Activated naive CD8-positive, alpha-beta T cell treated with anti-CD3 and anti-CD28 coated beads, Interleukin-2, amount 50 U/mL, for 24 hours (primary cell): Measurements from ENCODE around the gene PLA2G2C.

Experiments
- ATAC-seq: fragments of 150-1000 bp; cut with Tn5 transposase; one replicate; pipeline ENCODE4 v1.10.0; 2021
- DNase-seq: peaks from one replicate; pipeline ENCODE4 v3.0.0; 2021
- H3K27ac Mint-ChIP-seq: one replicate; pipeline ENCODE4 v1.8.0; 2021; ENCODE audit warnings: mild to moderate bottlenecking, mixed read lengths
- H3K27me3 Mint-ChIP-seq: one replicate; pipeline ENCODE4 v1.8.0; 2021; ENCODE audit warnings: mixed read lengths
- H3K36me3 Mint-ChIP-seq: one replicate; pipeline ENCODE4 v1.8.0; 2021; ENCODE audit warnings: low read depth, mixed read lengths
- H3K4me1 Mint-ChIP-seq: one replicate; pipeline ENCODE4 v1.8.0; 2021; ENCODE audit warnings: mixed read lengths
- H3K4me3 Mint-ChIP-seq: one replicate; pipeline ENCODE4 v1.8.0; 2021; ENCODE audit warnings: mild to moderate bottlenecking, moderate library complexity, mixed read lengths
- H3K9me3 Mint-ChIP-seq: one replicate; pipeline ENCODE4 v1.8.0; 2021; ENCODE audit warnings: mixed read lengths

Gene PLA2G2C

DNA sequence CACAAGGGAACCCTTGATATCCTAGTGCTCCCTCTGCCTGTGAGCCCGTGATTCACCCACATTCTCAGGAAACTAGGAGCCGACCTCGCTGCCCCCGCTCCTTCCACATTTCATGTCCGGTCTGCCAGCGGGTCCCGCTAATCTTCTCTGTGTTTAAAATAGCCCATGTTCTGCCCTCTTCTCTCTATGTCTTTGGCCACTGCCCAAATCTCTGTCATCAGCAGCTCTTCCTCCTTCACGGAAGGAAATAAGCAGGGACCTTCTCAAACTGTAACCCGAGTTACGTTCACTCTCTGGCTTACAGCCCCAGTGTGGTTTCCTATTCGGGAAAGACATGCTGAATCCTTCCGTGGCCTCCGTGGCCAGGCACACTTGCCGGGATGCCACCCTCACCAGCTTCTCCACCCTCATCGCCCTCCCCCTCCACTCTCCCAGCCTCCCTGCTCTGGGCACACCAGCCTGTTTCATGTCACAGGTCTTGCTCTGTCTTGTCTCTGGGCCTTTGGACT, 21.6 kb downstream of the PLA2G2C start:
- no peak for ATAC-seq
- H3K27me3 Mint-ChIP-seq = peaks cover 3% of the 10 kb centered on the region
- H3K27ac Mint-ChIP-seq = no peak overlapping the region
- DNase-seq = no peak
- no peaks in the 10 kb centered on the region for H3K4me1 Mint-ChIP-seq
- H3K4me3 Mint-ChIP-seq = no peak overlapping the region
- H3K36me3 Mint-ChIP-seq = peaks cover 12% of the 10 kb centered on the region
- H3K9me3 Mint-ChIP-seq = peaks cover 21% of the 10 kb centered on the region

DNA sequence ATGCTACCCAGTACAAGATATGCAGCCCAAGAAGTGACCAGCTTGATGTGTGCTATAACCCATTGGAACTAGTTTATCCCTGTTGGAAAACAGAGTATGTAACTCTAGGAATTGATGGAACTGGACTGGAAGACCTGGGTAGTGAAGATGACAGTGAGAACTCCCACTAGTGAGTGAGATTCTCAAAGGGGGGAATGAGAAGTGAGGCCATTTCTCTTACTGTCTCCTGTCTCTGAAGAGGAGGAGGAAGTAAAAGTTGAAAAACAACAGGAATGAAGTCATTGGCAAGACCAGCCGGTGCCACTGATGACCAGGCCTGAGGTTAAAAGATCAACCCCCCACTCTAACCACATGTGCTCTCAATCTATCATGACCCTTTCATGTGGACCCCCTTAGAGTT, 26.3 kb downstream of the PLA2G2C start:
- DNase-seq = no peak
- Mint-ChIP-seq H3K36me3 (peaks cover 9% of the 10 kb centered on the region), H3K9me3 (peaks cover 25% of the 10 kb centered on the region), H3K4me1 (no peaks in the 10 kb centered on the region), H3K27ac (no peak overlapping the region), H3K27me3 (no peaks in the 10 kb centered on the region), H3K4me3 (no peak overlapping the region)
- ATAC-seq = no peak

DNA sequence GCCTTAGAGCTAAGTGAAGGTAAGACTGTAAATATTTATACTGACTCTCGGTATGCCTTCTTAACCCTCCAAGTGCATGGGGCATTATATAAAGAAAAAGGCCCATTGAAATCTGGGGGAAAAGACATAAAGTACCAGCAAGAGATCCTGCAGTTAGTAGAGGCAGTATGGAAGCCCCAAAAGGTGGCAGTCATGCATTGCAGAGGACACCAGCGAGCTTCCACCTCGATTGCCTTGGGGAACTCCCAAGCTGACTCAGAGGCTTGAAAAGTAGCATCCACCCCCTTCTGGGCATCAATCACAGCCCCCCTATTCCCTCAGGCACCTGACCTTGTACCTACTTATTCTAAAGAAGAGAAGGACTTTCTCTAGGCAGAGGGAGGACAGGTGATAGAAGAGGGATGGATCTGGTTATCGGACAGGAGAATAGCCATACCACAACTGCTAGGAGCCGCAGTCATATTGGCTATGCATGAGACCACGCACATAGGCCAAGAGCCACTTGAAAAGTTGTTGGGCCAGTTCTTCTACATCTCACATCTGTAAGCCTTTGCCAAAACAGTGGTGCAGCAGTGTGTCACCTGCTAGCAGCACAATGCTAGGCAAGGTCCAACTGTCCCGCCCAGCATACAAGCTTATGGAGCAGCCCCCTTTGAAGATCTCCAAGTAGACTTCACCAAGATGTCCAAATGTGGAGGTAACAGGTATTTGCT, 27.8 kb downstream of the PLA2G2C start:
- peaks cover 20% of the 10 kb centered on the region for H3K9me3 Mint-ChIP-seq
- H3K4me3 Mint-ChIP-seq = no peak overlapping the region
- H3K27me3 Mint-ChIP-seq = no peaks in the 10 kb centered on the region
- peak; percentile 32 for DNase-seq
- no peak for ATAC-seq
- H3K27ac Mint-ChIP-seq = no peak overlapping the region
- peaks cover 6% of the 10 kb centered on the region for H3K4me1 Mint-ChIP-seq
- peaks cover 6% of the 10 kb centered on the region for H3K36me3 Mint-ChIP-seq

DNA sequence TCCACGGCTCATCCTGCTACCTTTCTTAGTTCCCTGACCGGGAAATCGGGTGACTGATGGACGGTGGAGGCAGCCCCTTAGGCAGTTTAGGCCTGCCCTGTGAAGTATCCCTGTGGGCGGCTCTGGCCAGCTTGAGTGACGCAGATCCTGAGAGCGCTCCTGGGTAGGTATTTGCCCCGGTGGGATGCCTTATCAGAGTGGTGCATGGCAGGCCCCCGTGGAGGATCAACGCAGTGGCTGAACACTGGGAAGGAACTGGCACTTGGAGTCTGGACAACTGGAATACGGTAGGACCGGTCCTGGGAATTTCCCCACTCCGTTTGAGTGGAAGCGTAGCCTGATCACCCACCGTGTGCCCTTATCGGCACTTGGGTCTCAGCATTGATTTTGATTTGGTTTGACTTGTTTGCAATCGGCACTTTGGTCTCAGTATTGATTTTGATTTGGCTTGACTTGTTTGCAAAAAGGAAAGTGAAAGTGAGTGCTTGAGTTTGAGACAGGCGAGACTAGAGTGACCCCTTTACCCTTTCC, 32.0 kb downstream of the PLA2G2C start:
- Mint-ChIP-seq H3K27me3 (peaks cover 2% of the 10 kb centered on the region), H3K27ac (no peak overlapping the region), H3K4me1 (peaks cover 10% of the 10 kb centered on the region), H3K9me3 (peaks cover 5% of the 10 kb centered on the region), H3K4me3 (no peak overlapping the region), H3K36me3 (no peaks in the 10 kb centered on the region)
- ATAC-seq (no peak), DNase-seq (no peak)

DNA sequence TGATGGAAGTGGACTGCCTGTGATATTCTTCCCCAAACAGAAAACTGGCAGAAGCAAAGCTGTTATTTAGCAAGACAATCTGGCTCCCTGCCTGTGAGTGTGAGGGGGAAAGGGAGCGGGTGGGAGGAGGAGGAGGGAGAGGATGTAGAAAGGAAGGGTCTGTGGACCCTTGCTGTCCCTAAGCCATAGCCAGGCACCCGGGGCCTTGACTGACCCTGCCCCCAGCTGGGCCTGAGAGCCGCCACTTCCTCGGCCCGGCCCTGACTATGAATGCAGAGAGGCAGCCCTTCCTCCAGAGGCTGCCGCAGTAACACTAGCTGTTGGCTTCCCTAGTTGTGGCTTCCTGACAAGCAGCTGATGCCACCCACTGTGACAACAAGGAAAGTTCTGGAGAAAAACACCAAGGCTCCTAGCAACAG, 33.3 kb downstream of the PLA2G2C start:
- no peaks in the 10 kb centered on the region for H3K36me3 Mint-ChIP-seq
- H3K27me3 Mint-ChIP-seq = peaks cover 2% of the 10 kb centered on the region
- no peaks in the 10 kb centered on the region for H3K9me3 Mint-ChIP-seq
- no peak for DNase-seq
- no peak for ATAC-seq
- no peak overlapping the region for H3K27ac Mint-ChIP-seq
- no peak overlapping the region for H3K4me3 Mint-ChIP-seq
- peaks cover 10% of the 10 kb centered on the region for H3K4me1 Mint-ChIP-seq

DNA sequence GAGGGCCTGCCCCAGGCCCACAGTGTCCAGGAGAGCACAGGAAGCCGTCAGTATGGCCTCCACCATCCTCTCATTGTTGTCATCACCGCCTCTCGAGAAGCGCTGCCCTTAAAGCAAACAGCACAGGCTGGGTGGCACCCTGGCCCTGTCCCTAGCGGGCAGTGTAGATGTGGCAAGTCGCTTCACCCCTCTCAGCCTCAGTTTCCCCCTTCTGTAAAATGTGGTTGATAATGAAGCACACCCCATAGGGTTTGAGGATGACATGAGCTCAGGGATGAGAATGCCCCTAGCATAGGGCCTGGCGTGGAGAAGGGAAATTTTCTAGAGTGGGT, 33.8 kb downstream of the PLA2G2C start:
- no peaks in the 10 kb centered on the region for H3K36me3 Mint-ChIP-seq
- peak; percentile 12 for ATAC-seq
- peak overlapping the region; percentile 39 for H3K27ac Mint-ChIP-seq
- no peak for DNase-seq
- H3K4me1 Mint-ChIP-seq = peaks cover 10% of the 10 kb centered on the region
- H3K9me3 Mint-ChIP-seq = no peaks in the 10 kb centered on the region
- peak overlapping the region; percentile 61 for H3K4me3 Mint-ChIP-seq
- peaks cover 2% of the 10 kb centered on the region for H3K27me3 Mint-ChIP-seq

DNA sequence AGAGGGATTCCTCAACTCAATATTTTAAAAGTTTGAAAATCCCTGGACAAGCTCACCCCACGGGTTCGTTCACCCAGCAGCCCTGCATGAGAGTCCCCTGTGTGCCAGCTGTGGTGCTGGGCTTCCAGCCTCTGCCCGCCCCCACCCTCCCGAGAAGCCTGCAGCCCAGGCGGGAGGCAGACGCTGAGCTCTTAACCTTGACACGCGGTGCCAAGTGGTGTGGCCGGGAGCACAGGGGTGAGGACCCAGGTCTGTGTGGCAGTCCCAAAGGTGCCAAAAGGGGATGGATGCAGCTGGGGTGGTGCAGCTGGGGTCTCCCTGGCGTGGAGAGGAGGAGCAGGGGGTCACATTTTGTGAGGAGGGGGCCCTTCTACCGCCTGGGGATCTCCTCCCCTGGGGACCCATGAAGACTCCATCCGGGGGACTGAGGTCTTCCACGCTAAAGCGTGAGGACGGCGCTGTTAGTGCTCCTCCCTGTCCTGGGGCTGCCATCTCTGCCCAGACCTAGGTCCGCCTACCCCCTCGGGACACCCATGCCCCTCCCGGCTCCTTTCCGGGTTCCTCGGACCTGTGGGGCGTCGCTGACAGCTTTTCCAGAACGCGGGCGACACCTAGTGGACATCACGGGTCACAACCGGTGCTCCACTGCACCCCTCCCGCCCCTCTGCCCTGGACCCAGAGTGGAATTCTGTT, 34.3 kb downstream of the PLA2G2C start:
- Mint-ChIP-seq H3K27ac (peak overlapping the region; percentile 39), H3K4me3 (peak overlapping the region; percentile 61), H3K9me3 (no peaks in the 10 kb centered on the region), H3K4me1 (peaks cover 10% of the 10 kb centered on the region), H3K36me3 (no peaks in the 10 kb centered on the region), H3K27me3 (peaks cover 2% of the 10 kb centered on the region)
- ATAC-seq (peak; percentile 81), DNase-seq (peak; percentile 84)

DNA sequence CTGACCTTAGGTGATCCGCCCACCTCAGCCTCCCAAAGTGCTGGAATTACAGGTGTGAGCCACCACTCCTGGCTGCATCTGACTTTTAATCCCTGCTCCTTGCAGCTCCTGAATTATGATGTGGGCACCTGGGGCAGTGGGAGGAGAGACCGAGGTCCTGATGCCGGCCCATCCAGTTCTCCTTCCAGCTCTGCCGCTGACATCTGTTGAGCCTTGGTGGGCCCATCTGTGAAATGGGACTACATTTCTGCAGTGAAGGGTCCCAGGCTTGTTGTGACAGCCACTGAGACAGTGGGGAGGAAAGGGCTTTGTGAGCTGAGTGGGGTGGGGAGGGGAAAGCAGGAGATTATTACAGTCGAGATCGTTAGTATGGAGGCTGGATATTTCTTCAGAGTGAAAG, 35.3 kb downstream of the PLA2G2C start:
- H3K27ac Mint-ChIP-seq = no peak overlapping the region
- H3K4me3 Mint-ChIP-seq = no peak overlapping the region
- DNase-seq (no peak), ATAC-seq (no peak)
- peaks cover 2% of the 10 kb centered on the region for H3K27me3 Mint-ChIP-seq
- no peaks in the 10 kb centered on the region for H3K9me3 Mint-ChIP-seq
- peaks cover 10% of the 10 kb centered on the region for H3K4me1 Mint-ChIP-seq
- no peaks in the 10 kb centered on the region for H3K36me3 Mint-ChIP-seq

DNA sequence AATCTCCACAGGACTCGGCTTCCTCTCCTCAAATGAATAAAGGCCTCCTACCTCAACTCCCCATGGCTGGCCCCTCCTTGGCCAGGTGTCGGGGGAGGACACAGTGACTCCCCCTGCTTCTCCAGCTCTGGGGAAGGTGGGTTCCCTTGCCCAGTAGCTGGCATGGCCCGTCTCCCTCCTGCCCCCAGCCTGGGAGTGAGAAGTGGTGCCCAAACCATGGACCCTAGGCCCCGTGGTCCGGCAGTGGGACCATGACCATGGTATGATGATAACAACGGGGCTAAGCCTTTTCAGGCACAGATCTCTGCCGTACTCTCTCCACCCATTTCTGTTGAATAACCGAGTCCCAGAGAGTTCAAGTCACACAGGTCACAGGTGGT, 36.0 kb downstream of the PLA2G2C start:
- no peaks in the 10 kb centered on the region for H3K9me3 Mint-ChIP-seq
- peaks cover 2% of the 10 kb centered on the region for H3K27me3 Mint-ChIP-seq
- DNase-seq (no peak), ATAC-seq (no peak)
- no peaks in the 10 kb centered on the region for H3K36me3 Mint-ChIP-seq
- no peak overlapping the region for H3K27ac Mint-ChIP-seq
- no peak overlapping the region for H3K4me3 Mint-ChIP-seq
- H3K4me1 Mint-ChIP-seq = peaks cover 10% of the 10 kb centered on the region

DNA sequence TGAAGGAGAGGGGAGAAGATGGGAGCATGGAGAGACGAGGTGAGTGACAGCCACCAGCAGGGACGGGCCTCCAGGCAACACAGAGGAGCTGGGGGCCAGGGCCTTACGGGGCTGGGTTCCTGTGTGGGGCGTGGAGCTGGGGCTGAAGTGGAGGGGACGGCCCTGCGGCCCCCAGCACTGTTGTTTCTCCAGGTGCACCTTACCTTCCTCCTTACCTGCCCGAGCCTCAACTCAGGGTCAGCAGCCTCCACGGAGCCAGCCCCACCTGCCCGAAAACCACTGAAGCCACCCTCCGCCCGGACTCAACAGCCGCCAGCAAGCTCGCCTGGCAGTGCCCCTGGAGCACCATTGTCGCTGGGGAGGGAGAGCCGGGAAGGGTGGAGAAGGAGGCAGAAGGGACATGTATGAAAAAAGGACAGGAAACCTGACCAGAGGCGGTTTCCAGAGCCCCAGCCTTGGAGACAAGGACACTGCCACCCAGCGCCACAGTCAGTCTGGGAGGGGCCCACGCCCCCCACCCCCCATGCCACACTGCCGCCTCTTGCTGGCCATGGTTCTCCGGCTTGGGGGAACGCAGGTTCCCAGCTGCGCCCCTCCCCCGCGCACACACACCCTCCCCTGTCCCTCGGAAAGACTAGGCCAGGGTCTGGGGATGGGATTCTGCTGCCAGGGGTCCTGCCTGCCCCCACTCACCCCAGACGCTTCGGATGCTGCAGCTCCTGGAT, 36.6 kb downstream of the PLA2G2C start:
- Mint-ChIP-seq H3K27ac (no peak overlapping the region), H3K27me3 (peaks cover 2% of the 10 kb centered on the region), H3K36me3 (no peaks in the 10 kb centered on the region), H3K4me3 (no peak overlapping the region), H3K4me1 (peaks cover 9% of the 10 kb centered on the region), H3K9me3 (no peaks in the 10 kb centered on the region)
- DNase-seq = no peak
- no peak for ATAC-seq

DNA sequence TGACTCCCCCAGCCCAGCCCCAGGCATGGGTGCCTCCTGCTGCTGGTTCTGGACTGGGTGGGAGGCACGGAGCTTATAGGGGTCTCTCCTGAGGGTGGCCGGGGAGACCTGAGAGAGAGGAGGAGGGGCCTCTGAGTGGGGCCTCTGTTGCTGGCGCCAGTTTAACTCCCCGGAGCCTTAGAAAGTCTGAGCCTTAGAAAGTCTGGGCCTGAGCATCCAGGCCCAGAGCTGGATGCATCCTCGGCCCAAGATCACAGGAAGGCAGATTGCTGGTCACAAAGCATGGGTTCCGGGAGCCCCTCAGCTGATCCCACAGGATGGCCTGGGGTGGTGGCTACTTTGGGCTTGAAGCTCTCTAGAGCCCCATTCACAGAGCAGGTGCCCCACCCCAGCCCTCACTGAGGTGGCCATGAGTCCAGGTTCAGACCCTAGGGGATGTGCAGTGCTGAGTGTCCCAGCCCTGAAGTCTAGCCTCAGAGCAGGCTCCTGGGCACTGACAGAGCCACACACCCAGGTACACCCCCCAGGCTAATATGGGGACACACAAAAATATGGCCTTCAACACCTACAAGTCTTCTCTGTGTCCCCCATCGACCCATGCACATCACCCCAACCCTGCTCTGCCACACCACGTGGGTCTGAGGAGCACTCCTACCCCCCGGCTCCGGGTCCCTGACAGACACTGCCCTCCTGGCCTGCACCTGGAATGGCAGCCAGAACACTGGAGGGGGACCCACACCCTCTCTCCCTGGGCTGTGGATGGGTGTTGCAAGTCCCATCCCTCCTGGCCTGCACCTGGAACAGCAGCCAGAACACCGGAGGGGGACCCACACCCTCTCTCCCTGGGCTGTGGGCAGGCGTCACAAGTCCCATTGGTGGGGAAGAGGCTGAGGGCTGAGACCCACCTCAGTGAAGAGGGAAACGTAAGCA, 37.5 kb downstream of the PLA2G2C start:
- ATAC-seq (no peak), DNase-seq (no peak)
- no peaks in the 10 kb centered on the region for H3K36me3 Mint-ChIP-seq
- no peak overlapping the region for H3K27ac Mint-ChIP-seq
- H3K27me3 Mint-ChIP-seq = peaks cover 2% of the 10 kb centered on the region
- H3K4me3 Mint-ChIP-seq = no peak overlapping the region
- no peaks in the 10 kb centered on the region for H3K9me3 Mint-ChIP-seq
- H3K4me1 Mint-ChIP-seq = peaks cover 3% of the 10 kb centered on the region

DNA sequence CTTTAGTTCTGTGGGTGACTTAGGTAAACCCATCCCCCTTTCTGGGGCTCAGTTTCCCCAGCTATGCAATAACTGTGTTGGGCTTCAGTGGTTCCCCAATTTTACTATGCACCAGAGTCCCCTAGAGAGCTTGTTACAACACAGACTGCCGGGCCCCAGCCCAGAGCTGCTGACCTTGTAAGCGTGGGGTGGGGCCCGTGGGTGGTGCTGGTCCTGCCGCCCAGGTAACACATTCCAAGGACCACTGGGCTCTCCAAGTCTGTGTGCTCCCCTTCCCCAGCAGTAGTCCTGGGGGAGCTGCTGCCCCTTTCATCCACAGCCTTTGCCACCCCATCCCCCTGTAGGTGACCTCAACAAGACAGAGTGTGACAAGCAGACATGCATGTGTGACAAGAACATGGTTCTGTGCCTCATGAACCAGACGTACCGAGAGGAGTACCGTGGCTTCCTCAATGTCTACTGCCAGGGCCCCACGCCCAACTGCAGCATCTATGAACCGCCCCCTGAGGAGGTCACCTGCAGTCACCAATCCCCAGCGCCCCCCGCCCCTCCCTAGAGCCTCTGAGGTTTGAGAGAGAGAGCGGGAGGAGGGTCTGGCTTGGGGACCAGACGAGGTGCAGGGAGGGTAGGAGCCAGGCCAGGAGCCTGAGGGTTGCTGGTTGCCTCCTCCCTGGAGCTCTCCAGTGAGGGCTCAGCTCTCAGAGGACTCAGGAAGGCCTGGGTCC, 38.3 kb downstream of the PLA2G2C start:
- Mint-ChIP-seq H3K27ac (no peak overlapping the region), H3K9me3 (no peaks in the 10 kb centered on the region), H3K4me3 (no peak overlapping the region), H3K27me3 (peaks cover 2% of the 10 kb centered on the region), H3K4me1 (peaks cover 3% of the 10 kb centered on the region), H3K36me3 (no peaks in the 10 kb centered on the region)
- ATAC-seq (no peak), DNase-seq (no peak)

DNA sequence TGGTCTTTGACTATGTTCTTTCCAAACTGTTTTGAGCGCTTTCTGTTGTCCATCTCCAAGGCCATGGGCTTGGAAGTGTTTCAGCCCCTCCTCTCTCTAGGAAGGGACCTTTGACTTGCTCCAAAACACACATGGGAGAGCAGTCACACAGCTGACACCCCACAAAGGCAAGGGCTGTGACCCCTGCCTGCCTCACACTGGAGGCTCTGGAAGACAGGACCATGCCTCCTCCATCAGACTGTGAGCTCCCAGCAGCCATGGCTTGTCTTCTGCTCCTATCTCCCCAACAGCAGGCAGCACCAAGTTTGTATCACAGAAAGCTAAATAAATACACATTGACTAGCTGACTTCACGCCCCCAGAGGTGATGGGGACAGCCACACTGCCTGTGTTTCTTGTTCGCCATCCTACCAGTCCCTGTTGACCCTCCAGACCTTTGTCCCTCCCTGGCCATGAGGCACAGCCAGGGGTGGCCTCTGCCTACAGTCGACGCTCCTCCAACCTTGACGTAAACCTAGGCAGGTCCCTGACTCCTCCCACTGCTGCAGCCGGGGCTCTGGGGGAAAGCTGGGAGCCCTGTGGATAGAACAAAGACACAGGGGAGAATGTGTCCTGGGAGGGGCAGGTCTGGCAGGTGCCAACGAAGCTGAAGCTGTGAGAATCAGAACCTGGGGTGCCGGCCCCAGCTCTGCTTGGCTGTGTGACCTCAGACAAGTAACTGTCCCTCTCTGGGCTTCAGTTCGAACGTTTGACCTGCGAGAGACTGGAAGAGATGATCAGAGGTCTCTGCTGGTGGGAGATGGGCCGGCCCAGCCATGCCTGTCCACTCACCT, 42.4 kb downstream of the PLA2G2C start:
- no peak for ATAC-seq
- Mint-ChIP-seq H3K9me3 (no peaks in the 10 kb centered on the region), H3K36me3 (no peaks in the 10 kb centered on the region), H3K27me3 (no peaks in the 10 kb centered on the region), H3K27ac (no peak overlapping the region), H3K4me1 (no peaks in the 10 kb centered on the region), H3K4me3 (no peak overlapping the region)
- DNase-seq = no peak
